Activated CD4-positive, CD25-positive, alpha-beta regulatory T cell treated with anti-CD3 and anti-CD28 coated beads, Interleukin-2, amount 50 U/mL, for 72 hours (primary cell): ENCODE data around the gene F3.
A peak's percentile ranks its signal among the peaks of the same experiment; 100 is the strongest.
"Not testable (repeated sequence)": the region's sequence is repeated elsewhere in the genome, so short reads cannot be mapped to it uniquely, and the experiment has no call there.

Source experiments
- DNase-seq: peaks from one replicate; pipeline ENCODE4 v3.0.0; 2021

F3 gene

GRCh38 chr1:94541246-94542087, at the start of gene F3:
Gene F3 (minus strand): TSS chr1:94541759. CDS start chr1:94541636, 123 bp downstream.
- peak; percentile 54 for DNase-seq

GRCh38 chr1:94590203-94591137, 48.9 kb upstream of the F3 start:
- DNase-seq = no peak

GRCh38 chr1:94589728-94590127, 48.2 kb upstream of the F3 start:
- DNase-seq = no peak

- DNase-seq = no peak
Observed at GRCh38 chr1:94582565-94582964, 41.0 kb upstream of the F3 start.

GRCh38 chr1:94580367-94581115, 39.0 kb upstream of the F3 start:
- DNase-seq = no peak

- no peak for DNase-seq
Observed at GRCh38 chr1:94579876-94580294, 38.3 kb upstream of the F3 start.

GRCh38 chr1:94578856-94579255, 37.3 kb upstream of the F3 start:
- DNase-seq = no peak

- not testable (repeated sequence) for DNase-seq
Observed at GRCh38 chr1:94573917-94574316, 32.4 kb upstream of the F3 start.

GRCh38 chr1:94572780-94573179, 31.2 kb upstream of the F3 start:
- DNase-seq = no peak

GRCh38 chr1:94570965-94571364, 29.4 kb upstream of the F3 start:
- DNase-seq = not testable (repeated sequence)

- not testable (repeated sequence) for DNase-seq
Observed at GRCh38 chr1:94568806-94569205, 27.2 kb upstream of the F3 start.

- DNase-seq = not testable (repeated sequence)
Observed at GRCh38 chr1:94567975-94568607, 26.5 kb upstream of the F3 start.

- not testable (repeated sequence) for DNase-seq
Observed at GRCh38 chr1:94566436-94566835, 24.9 kb upstream of the F3 start.

- no peak for DNase-seq
Observed at GRCh38 chr1:94565901-94566300, 24.3 kb upstream of the F3 start.

- no peak for DNase-seq
Observed at GRCh38 chr1:94562519-94563260, 21.1 kb upstream of the F3 start.

- no peak for DNase-seq
Observed at GRCh38 chr1:94560333-94560732, 18.8 kb upstream of the F3 start.

GRCh38 chr1:94559921-94560320, 18.4 kb upstream of the F3 start:
- no peak for DNase-seq

- DNase-seq = no peak
Observed at GRCh38 chr1:94555091-94555490, 13.5 kb upstream of the F3 start.

- DNase-seq = no peak
Observed at GRCh38 chr1:94554580-94554979, 13.0 kb upstream of the F3 start.

- DNase-seq = no peak
Observed at GRCh38 chr1:94553931-94554330, 12.4 kb upstream of the F3 start.

GRCh38 chr1:94553323-94553730, 11.8 kb upstream of the F3 start:
- no peak for DNase-seq
